Measurements from ENCODE around the gene RNF144B.

Gene RNF144B
- total RNA-seq = 2.9 to 5.0 (median 4.6) reads per million in 3 donors

DNA sequence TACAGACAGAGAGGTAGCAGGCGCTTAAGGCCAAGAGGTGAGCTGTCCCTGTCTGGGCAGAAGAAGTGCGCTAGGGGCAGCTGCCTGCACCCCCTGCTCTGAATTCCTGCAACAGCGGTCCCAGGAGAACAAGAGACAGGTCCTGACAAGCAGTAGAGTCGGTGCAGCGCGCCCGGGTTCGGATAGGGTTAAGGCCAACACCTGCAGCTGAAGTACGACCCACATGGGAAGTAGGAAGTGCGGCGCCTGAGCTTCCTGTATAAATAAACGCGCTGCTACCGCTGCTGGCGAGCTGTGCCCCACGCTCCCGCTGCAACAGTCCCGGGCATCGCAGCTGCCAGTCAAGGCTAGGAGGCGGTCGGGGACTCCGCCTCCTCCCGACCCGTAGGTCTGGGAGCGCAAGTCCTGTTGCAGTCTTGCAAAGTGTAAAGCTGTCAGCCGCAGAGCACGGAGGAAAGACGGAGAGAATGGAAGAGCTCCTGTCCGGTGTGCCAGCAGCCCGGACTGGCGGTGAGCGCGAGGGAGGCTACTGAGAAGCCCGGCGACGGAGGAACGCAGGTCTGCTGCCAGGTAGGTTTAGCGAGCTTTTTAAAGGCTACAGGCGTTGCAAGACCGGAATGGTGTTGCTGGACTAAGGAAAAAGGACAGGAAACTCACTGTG is at the start of gene RNF144B:
TSS of gene RNF144B (plus strand) at position 290 of the 661 bp plus-strand sequence. CDS start 12,185 bp downstream, outside the sequence.
- H3K4me3 ChIP-seq (ENCODE audit: insufficient read depth, low read depth, low read length, poor library complexity, severe bottlenecking) = peak within 1 kb of the TSS; percentile 80
- H3K9me3 ChIP-seq (ENCODE audit: control insufficient read depth, low read length) = no peaks in the 10 kb centered on the region
- H3K27me3 ChIP-seq (replicated peaks; ENCODE audit: control insufficient read depth, insufficient read depth, low read length, poor library complexity, severe bottlenecking) = no peaks in the 10 kb centered on the region
- no peaks in the 10 kb centered on the region for H3K36me3 ChIP-seq (ENCODE audit: control insufficient read depth, insufficient read depth, low read length)
- peak; percentile 20 to 33 (median 20) for DNase-seq
- H3K27ac ChIP-seq (ENCODE audit: insufficient read depth, low read length, poor library complexity, severe bottlenecking) = no peak within 1 kb of the TSS
- no peaks in the 10 kb centered on the region for H3K4me1 ChIP-seq (ENCODE audit: control insufficient read depth, insufficient read depth, low read length, poor library complexity, severe bottlenecking)

DNA sequence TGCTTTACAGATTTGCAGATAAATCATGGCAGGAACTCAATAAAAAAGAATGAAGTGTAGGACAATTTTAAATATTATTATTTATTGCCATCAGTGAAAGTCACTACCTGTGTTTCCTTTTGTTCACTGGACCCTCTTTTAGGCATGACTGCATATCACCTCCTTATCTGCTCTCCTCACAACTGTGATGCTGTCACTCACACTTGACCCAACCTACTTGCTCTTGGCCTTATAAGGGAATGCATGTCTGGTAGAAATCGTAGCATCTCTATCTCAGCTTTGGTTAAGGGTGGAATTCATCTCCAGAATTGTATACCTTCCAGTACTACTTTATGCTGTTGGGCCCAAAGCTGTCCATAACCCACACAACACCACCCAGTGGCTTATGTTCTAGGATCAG is 47.6 kb upstream of the RNF144B start:
- H3K27me3 ChIP-seq (replicated peaks; ENCODE audit: control insufficient read depth, insufficient read depth, low read length, poor library complexity, severe bottlenecking) = no peaks in the 10 kb centered on the region

DNA sequence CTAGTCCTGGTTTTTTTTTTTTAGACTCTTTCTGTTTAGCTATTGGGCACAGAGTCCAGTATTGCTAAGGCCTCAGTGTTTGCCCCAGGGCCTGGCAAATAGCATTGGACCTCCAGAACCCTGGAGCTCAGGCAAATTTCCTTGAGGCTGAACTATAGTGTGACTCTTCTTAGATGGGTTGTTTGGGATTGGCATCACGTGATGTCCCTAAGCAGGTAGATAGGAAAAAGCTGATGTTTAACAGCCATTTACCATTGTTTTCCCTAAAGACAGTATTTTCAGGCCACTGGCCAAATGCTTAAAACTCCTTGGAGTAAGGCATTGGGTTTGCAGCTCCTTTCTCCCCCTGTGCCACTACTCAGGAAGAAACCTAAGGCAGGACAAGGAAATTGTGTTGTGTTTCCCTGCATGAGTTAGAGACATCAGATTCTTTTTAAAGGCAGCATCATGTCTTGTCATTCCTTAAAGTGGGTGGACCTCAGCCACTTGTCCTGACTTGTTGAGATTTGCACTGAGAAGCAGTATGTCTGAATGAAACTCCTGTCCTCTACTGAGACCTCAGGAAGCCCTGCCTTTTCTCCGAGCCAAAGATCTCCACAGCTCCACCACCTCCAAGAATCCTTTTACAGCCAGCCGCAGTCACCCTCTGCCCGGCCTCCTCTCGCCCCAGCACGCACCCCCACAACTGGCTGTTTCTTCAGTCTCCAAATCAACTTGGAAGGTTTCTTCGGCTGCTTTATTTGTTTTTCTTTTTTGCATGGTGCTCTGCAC is 46.2 kb upstream of the RNF144B start:
- Histone ChIP-seq H3K4me1 (ENCODE audit: control insufficient read depth, insufficient read depth, low read length, poor library complexity, severe bottlenecking) (no peaks in the 10 kb centered on the region), H3K9me3 (ENCODE audit: control insufficient read depth, low read length) (no peaks in the 10 kb centered on the region), H3K36me3 (ENCODE audit: control insufficient read depth, insufficient read depth, low read length) (no peaks in the 10 kb centered on the region), H3K4me3 (ENCODE audit: insufficient read depth, low read depth, low read length, poor library complexity, severe bottlenecking) (no peak overlapping the region), H3K27me3 (replicated peaks; ENCODE audit: control insufficient read depth, insufficient read depth, low read length, poor library complexity, severe bottlenecking) (no peaks in the 10 kb centered on the region), H3K27ac (ENCODE audit: insufficient read depth, low read length, poor library complexity, severe bottlenecking) (no peak overlapping the region)
- no peak for DNase-seq

More for the DNA sequence above, 47.6 kb upstream of the RNF144B start:
- no peaks in the 10 kb centered on the region for H3K4me1 ChIP-seq (ENCODE audit: control insufficient read depth, insufficient read depth, low read length, poor library complexity, severe bottlenecking)
- no peaks in the 10 kb centered on the region for H3K9me3 ChIP-seq (ENCODE audit: control insufficient read depth, low read length)
- no peak overlapping the region for H3K4me3 ChIP-seq (ENCODE audit: insufficient read depth, low read depth, low read length, poor library complexity, severe bottlenecking)
- H3K27ac ChIP-seq (ENCODE audit: insufficient read depth, low read length, poor library complexity, severe bottlenecking) = no peak overlapping the region
- no peak for DNase-seq
- H3K36me3 ChIP-seq (ENCODE audit: control insufficient read depth, insufficient read depth, low read length) = no peaks in the 10 kb centered on the region

DNA sequence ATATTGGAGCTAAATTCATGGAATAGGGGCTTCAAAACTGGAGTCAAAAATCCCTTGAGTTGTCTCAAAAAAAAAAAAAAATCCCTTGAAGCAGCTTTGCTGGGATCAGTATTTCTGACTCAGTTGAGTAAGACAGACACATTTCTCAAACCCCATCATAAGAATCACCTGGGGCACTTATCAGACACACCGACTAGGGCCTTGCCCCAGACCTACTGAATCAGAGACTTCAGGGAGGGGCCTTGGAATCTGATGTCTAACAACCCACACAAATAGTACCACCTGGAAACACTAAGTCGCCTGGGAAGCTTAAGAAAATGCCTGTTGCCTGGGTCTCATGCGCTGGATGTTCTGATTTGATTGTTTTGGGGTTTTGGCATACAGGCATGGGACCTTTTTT is 44.9 kb upstream of the RNF144B start:
- no peak overlapping the region for H3K4me3 ChIP-seq (ENCODE audit: insufficient read depth, low read depth, low read length, poor library complexity, severe bottlenecking)

DNA sequence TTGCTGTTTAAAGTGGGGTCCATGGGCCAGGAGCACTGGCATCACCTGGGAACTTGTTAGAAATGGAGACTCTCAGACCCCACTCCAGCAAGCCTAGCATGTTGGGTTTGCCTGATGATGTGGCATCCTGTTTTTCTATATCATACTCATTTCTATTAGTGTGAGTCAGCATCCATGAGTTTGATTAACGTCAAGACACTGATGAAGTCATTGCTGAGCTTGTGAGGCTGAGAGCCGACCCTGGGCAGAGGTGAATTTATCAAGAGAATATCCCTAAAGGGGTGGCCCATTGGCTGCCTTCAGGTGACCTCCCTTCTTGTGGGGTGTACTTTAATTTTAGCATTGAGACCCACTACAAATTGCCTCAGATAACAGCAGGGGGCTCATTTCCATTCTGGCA is 43.4 kb upstream of the RNF144B start:
- DNase-seq = no peak

More for the DNA sequence above, 44.9 kb upstream of the RNF144B start:
- DNase-seq = no peak
- Histone ChIP-seq H3K9me3 (ENCODE audit: control insufficient read depth, low read length) (no peaks in the 10 kb centered on the region), H3K27me3 (replicated peaks; ENCODE audit: control insufficient read depth, insufficient read depth, low read length, poor library complexity, severe bottlenecking) (no peaks in the 10 kb centered on the region), H3K4me1 (ENCODE audit: control insufficient read depth, insufficient read depth, low read length, poor library complexity, severe bottlenecking) (no peaks in the 10 kb centered on the region), H3K36me3 (ENCODE audit: control insufficient read depth, insufficient read depth, low read length) (no peaks in the 10 kb centered on the region), H3K27ac (ENCODE audit: insufficient read depth, low read length, poor library complexity, severe bottlenecking) (no peak overlapping the region)

DNA sequence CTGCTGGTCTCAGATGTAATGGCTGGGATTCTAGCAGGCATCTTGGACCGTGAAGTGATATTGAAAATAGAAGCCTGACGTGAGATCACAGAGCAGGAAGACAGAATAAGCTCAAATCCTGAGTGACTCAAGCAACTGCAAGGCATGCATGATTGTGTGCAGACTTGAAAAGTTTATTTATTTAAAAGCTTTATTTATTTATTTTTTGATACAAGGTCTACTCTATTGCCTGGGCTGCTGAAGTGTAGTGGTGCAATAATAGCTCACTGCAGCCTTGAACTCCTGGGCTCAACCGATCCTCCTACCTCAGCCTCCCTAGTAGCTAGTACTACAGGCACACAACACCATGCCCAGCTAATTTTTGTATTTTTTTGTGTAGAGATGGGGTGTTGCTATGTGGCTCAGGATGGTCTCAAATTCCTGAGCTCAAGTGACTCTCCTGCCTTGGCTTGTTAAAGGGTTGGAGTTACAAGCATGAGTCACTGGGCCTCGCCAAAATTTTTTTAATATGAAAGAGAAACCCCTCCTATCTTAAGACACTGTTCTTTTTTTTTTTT is 40.1 kb upstream of the RNF144B start:
- DNase-seq = no peak

More for the DNA sequence above, 43.4 kb upstream of the RNF144B start:
- H3K27ac ChIP-seq (ENCODE audit: insufficient read depth, low read length, poor library complexity, severe bottlenecking) = no peak overlapping the region
- H3K36me3 ChIP-seq (ENCODE audit: control insufficient read depth, insufficient read depth, low read length) = no peaks in the 10 kb centered on the region
- H3K4me1 ChIP-seq (ENCODE audit: control insufficient read depth, insufficient read depth, low read length, poor library complexity, severe bottlenecking) = no peaks in the 10 kb centered on the region
- H3K27me3 ChIP-seq (replicated peaks; ENCODE audit: control insufficient read depth, insufficient read depth, low read length, poor library complexity, severe bottlenecking) = no peaks in the 10 kb centered on the region
- H3K9me3 ChIP-seq (ENCODE audit: control insufficient read depth, low read length) = no peaks in the 10 kb centered on the region
- H3K4me3 ChIP-seq (ENCODE audit: insufficient read depth, low read depth, low read length, poor library complexity, severe bottlenecking) = no peak overlapping the region

DNA sequence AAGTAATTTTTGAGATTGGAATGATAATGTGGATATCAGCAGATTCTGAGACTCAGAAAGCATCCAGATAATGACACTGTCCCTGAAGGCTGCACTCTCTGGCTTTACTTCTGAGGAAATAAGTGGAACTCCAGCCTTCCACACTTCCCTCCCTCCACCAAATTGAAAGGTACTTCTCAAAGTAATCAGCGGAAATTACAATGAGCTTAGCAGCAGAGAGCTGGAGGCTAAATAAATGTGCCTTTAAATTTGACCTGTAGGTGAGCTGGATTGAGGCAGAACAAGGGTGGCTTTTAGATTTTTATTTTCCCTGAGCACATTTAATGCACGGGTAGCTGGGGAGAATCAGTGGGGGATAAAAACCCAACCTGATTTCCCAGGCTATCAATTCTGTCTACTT is 39.3 kb upstream of the RNF144B start:
- no peaks in the 10 kb centered on the region for H3K36me3 ChIP-seq (ENCODE audit: control insufficient read depth, insufficient read depth, low read length)
- H3K4me3 ChIP-seq (ENCODE audit: insufficient read depth, low read depth, low read length, poor library complexity, severe bottlenecking) = no peak overlapping the region
- no peak for DNase-seq
- no peaks in the 10 kb centered on the region for H3K27me3 ChIP-seq (replicated peaks; ENCODE audit: control insufficient read depth, insufficient read depth, low read length, poor library complexity, severe bottlenecking)
- no peaks in the 10 kb centered on the region for H3K9me3 ChIP-seq (ENCODE audit: control insufficient read depth, low read length)
- H3K4me1 ChIP-seq (ENCODE audit: control insufficient read depth, insufficient read depth, low read length, poor library complexity, severe bottlenecking) = no peaks in the 10 kb centered on the region
- no peak overlapping the region for H3K27ac ChIP-seq (ENCODE audit: insufficient read depth, low read length, poor library complexity, severe bottlenecking)

More for the DNA sequence above, 40.1 kb upstream of the RNF144B start:
- H3K36me3 ChIP-seq (ENCODE audit: control insufficient read depth, insufficient read depth, low read length) = no peaks in the 10 kb centered on the region
- no peaks in the 10 kb centered on the region for H3K9me3 ChIP-seq (ENCODE audit: control insufficient read depth, low read length)
- no peak overlapping the region for H3K4me3 ChIP-seq (ENCODE audit: insufficient read depth, low read depth, low read length, poor library complexity, severe bottlenecking)
- H3K27me3 ChIP-seq (replicated peaks; ENCODE audit: control insufficient read depth, insufficient read depth, low read length, poor library complexity, severe bottlenecking) = no peaks in the 10 kb centered on the region
- no peaks in the 10 kb centered on the region for H3K4me1 ChIP-seq (ENCODE audit: control insufficient read depth, insufficient read depth, low read length, poor library complexity, severe bottlenecking)
- H3K27ac ChIP-seq (ENCODE audit: insufficient read depth, low read length, poor library complexity, severe bottlenecking) = no peak overlapping the region

DNA sequence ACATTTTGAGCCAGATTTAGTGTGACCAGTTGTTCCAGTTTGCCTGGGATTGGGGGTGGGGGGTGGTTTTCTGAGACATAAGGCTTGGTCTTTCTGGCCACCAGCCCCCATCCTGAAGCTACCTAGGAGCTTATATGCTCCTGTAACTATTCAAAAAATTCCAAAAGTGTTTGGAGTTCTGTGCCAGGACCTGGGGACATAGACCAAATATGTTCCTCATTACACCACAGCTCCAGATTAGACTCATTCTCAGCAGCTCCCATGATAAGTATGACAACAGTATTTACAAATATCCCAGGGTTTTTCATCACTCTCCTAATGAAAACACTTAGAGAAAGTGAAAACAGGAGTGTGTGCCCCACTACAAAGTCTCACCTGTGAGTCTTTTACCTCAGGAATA is 37.8 kb upstream of the RNF144B start:
- H3K27me3 ChIP-seq (replicated peaks; ENCODE audit: control insufficient read depth, insufficient read depth, low read length, poor library complexity, severe bottlenecking) = no peaks in the 10 kb centered on the region
- H3K27ac ChIP-seq (ENCODE audit: insufficient read depth, low read length, poor library complexity, severe bottlenecking) = no peak overlapping the region
- H3K4me1 ChIP-seq (ENCODE audit: control insufficient read depth, insufficient read depth, low read length, poor library complexity, severe bottlenecking) = no peaks in the 10 kb centered on the region
- H3K9me3 ChIP-seq (ENCODE audit: control insufficient read depth, low read length) = no peaks in the 10 kb centered on the region
- no peaks in the 10 kb centered on the region for H3K36me3 ChIP-seq (ENCODE audit: control insufficient read depth, insufficient read depth, low read length)
- H3K4me3 ChIP-seq (ENCODE audit: insufficient read depth, low read depth, low read length, poor library complexity, severe bottlenecking) = no peak overlapping the region
- DNase-seq = no peak

DNA sequence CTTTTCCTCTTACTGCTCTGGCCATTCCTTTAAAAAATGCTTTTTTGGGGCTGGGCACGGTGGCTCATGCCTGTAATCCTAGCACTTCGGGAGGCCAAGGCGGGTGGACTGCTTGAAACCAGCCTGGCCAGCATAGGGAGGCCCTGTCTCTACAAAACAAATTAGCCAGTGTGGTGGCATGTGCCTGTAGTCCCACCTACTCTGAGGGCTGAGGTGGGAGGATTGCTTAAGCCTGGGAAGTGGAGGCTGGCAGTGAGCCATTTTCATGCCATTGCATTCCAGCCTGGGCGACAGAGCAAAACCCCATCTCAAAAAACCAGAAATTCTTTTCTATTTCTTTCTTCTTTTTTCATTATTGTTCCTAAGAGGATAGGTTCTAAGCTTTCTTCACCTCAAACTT is 36.9 kb upstream of the RNF144B start:
- Histone ChIP-seq H3K4me3 (ENCODE audit: insufficient read depth, low read depth, low read length, poor library complexity, severe bottlenecking) (no peak overlapping the region), H3K4me1 (ENCODE audit: control insufficient read depth, insufficient read depth, low read length, poor library complexity, severe bottlenecking) (no peaks in the 10 kb centered on the region), H3K36me3 (ENCODE audit: control insufficient read depth, insufficient read depth, low read length) (no peaks in the 10 kb centered on the region), H3K27ac (ENCODE audit: insufficient read depth, low read length, poor library complexity, severe bottlenecking) (no peak overlapping the region), H3K27me3 (replicated peaks; ENCODE audit: control insufficient read depth, insufficient read depth, low read length, poor library complexity, severe bottlenecking) (no peaks in the 10 kb centered on the region), H3K9me3 (ENCODE audit: control insufficient read depth, low read length) (no peaks in the 10 kb centered on the region)
- DNase-seq = no peak

DNA sequence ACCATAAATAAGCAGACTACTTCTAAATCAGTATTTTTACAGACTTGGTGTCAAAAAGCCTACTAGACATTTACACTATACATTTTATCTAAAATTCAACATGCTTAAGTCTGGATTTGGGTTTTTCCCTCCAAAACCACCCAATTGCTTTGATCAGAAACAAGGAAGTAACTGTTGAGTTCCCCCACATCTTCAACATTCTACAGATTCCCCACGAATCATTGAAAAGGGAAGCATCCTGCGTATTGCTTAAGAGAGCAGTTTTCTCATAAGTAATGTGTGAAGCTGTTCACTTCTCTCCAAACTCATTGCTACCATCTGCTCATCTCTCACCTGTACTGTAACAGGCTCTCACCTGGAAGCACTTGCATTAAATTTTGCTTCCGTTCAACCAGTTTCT is 36.4 kb upstream of the RNF144B start:
- H3K27ac ChIP-seq (ENCODE audit: insufficient read depth, low read length, poor library complexity, severe bottlenecking) = no peak overlapping the region
- no peak overlapping the region for H3K4me3 ChIP-seq (ENCODE audit: insufficient read depth, low read depth, low read length, poor library complexity, severe bottlenecking)
- no peaks in the 10 kb centered on the region for H3K27me3 ChIP-seq (replicated peaks; ENCODE audit: control insufficient read depth, insufficient read depth, low read length, poor library complexity, severe bottlenecking)
- no peak for DNase-seq
- H3K9me3 ChIP-seq (ENCODE audit: control insufficient read depth, low read length) = no peaks in the 10 kb centered on the region
- no peaks in the 10 kb centered on the region for H3K36me3 ChIP-seq (ENCODE audit: control insufficient read depth, insufficient read depth, low read length)
- H3K4me1 ChIP-seq (ENCODE audit: control insufficient read depth, insufficient read depth, low read length, poor library complexity, severe bottlenecking) = no peaks in the 10 kb centered on the region

All from effector memory CD4-positive, alpha-beta T cell (primary cell).